Left ventricle myocardium inferior (tissue), 1 donor: ENCODE results near the gene ANGPT4. TPM values are rescaled to one million over a fixed set of nuclear protein-coding genes. Genes with fewer than 3 reads are reported as not detected.

ENCODE experiments used
- DNase-seq: peaks from one replicate; pipeline ENCODE4 v3.0.0-alpha.2; 2020
- H3K27ac ChIP-seq: fragments of 200-600 bp; replicated peaks from 2 replicates; pipeline ENCODE4 v1.8.0; 2021
- H3K27me3 ChIP-seq: fragments of 200-600 bp; 2 replicates; pipeline ENCODE4 v1.8.0; 2021; ENCODE audit warnings: low read depth
- H3K36me3 ChIP-seq: fragments of 200-600 bp; 2 replicates; pipeline ENCODE4 v1.8.0; 2021
- H3K4me1 ChIP-seq: fragments of 200-600 bp; 2 replicates; pipeline ENCODE4 v1.8.0; 2021
- H3K4me3 ChIP-seq: fragments of 200-600 bp; 2 replicates; pipeline ENCODE4 v1.8.0; 2021; ENCODE audit warnings: mild to moderate bottlenecking, moderate library complexity
- H3K9me3 ChIP-seq: fragments of 200-600 bp; replicated peaks from 2 replicates; pipeline ENCODE4 v1.8.0; 2021
- intact Hi-C: fragments of 100-400 bp; cut with micrococcal nuclease; formaldehyde crosslinking; loops from one replicate; pipeline ENCODE4 v1.11.0; 2022
- total RNA-seq: library from RNA; stranded (reverse); fragmentation: NEBNext Ultra II Directional; extraction: Animal tissue kit (Norgen Biotek cat#: 25700); gene quantifications from one replicate; pipeline ENCODE4 v1.2.1, GENCODE V29; 2021
- TF ChIP-seq, protein P1 (sequence below): fragments of 200-600 bp; IDR thresholded peaks from 2 replicates; pipeline ENCODE4 v1.8.0; 2021; ENCODE audit warnings: antibody characterized with exemption, mild to moderate bottlenecking, borderline replicate concordance
- donor health status: DM: no; HTN: yes; CAD: no; lungs with severe emphysema.

The ANGPT4 gene
- total RNA-seq, 1 donor from 2014 or later, result 0.05 TPM

DNA sequence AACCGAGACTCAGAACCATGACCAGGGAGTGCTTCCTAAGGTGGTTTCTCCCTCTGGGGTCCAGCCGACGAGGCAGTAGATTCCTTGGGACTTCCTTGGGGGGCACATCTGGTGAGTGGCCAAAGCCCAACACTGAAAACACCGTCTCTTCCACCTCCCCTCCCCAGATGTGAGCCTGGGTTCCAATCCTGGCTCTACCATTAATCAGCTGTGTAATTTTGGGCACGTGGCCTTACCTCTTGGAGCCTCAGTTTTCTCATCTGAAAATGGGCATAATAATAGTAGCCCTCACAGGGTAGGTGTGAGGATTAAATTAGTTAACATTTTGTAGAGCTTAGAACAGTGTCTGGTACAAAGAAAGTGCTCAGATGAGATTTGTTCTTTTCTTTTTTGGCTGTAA lies 77.1 kb downstream of the ANGPT4 start:
- Histone ChIP-seq H3K27ac (no peak overlapping the region), H3K9me3 (peaks cover 13% of the 10 kb centered on the region), H3K36me3 (no peaks in the 10 kb centered on the region), H3K4me3 (no peak overlapping the region), H3K27me3 (peaks cover 11% of the 10 kb centered on the region), H3K4me1 (peaks cover 45% of the 10 kb centered on the region)
- TF ChIP-seq, protein P1, sequence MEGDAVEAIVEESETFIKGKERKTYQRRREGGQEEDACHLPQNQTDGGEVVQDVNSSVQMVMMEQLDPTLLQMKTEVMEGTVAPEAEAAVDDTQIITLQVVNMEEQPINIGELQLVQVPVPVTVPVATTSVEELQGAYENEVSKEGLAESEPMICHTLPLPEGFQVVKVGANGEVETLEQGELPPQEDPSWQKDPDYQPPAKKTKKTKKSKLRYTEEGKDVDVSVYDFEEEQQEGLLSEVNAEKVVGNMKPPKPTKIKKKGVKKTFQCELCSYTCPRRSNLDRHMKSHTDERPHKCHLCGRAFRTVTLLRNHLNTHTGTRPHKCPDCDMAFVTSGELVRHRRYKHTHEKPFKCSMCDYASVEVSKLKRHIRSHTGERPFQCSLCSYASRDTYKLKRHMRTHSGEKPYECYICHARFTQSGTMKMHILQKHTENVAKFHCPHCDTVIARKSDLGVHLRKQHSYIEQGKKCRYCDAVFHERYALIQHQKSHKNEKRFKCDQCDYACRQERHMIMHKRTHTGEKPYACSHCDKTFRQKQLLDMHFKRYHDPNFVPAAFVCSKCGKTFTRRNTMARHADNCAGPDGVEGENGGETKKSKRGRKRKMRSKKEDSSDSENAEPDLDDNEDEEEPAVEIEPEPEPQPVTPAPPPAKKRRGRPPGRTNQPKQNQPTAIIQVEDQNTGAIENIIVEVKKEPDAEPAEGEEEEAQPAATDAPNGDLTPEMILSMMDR, result no peak
- intact Hi-C loops, result no loop called here
- no peak for DNase-seq

DNA sequence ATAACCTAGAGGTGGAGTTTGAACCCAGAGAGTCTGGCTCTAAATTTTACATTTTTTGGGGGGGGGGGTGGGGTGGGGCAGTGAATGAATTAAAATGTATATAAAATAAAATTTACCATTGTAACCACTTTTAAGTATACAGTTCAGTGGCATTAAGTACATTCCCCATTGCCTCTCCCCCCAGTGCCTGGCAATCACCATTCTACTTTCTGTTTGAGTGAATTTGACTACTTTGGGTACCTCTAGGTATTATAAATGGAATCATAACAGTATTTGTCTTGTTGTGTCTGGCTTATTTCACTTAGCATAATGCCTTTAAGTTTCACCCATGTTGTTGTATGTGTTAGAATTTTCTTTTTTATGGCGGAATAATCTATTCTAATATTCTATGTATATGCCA lies 79.9 kb downstream of the ANGPT4 start:
- TF ChIP-seq, protein P1, result no peak
- no peaks in the 10 kb centered on the region for H3K36me3 ChIP-seq
- H3K4me3 ChIP-seq, result no peak overlapping the region
- DNase-seq, result no peak
- intact Hi-C loops, result no loop called here
- H3K4me1 ChIP-seq, result peaks cover 40% of the 10 kb centered on the region
- H3K9me3 ChIP-seq, result peaks cover 13% of the 10 kb centered on the region
- no peak overlapping the region for H3K27ac ChIP-seq
- H3K27me3 ChIP-seq, result peaks cover 5% of the 10 kb centered on the region

DNA sequence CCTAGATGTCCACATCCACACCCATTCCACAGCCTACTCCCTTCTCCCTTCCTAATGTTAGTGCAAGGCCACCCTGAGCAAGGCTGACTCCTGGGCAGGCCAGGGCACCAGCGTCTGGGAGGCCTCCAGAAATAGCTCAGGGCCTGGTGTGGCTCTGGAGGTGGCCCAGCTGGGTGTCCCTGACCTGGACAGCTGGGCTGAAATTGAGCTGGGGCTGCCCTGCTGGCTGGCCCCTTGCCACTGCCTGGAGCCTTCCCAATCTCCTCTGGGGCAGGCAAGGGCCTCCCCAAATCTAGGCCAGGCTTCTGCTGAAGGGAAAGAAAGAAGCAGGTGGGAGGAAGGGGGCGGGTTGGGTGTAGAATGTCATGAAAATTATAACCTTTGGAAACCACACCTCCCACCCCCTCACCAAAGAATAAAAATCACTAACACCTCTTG lies 80.5 kb downstream of the ANGPT4 start:
- Histone ChIP-seq H3K27me3 (no peaks in the 10 kb centered on the region), H3K4me3 (no peak overlapping the region), H3K4me1 (peaks cover 36% of the 10 kb centered on the region), H3K9me3 (peaks cover 13% of the 10 kb centered on the region), H3K27ac (peak overlapping the region; percentile 50), H3K36me3 (no peaks in the 10 kb centered on the region)
- intact Hi-C loops, result no loop called here
- TF ChIP-seq, protein P1, result no peak
- DNase-seq, result peak; percentile 78

- DNase-seq, result no peak
- H3K4me3 ChIP-seq, result peak overlapping the region; percentile 86
- intact Hi-C loops, result no loop called here
- peaks cover 13% of the 10 kb centered on the region for H3K9me3 ChIP-seq
- no peaks in the 10 kb centered on the region for H3K27me3 ChIP-seq
- peak overlapping the region; percentile 89 for H3K27ac ChIP-seq
- no peaks in the 10 kb centered on the region for H3K36me3 ChIP-seq
- TF ChIP-seq, protein P1, result no peak
- H3K4me1 ChIP-seq, result peaks cover 36% of the 10 kb centered on the region
These were observed 81.9 kb downstream of the ANGPT4 start for GRCh38 chr20:834151-834746.

- peak within 1 kb of the TSS; percentile 86 for H3K4me3 ChIP-seq
- peak within 1 kb of the TSS; percentile 89 for H3K27ac ChIP-seq
- intact Hi-C loops, result no loop called here
- peaks cover 36% of the 10 kb centered on the region for H3K4me1 ChIP-seq
- H3K27me3 ChIP-seq, result no peaks in the 10 kb centered on the region
- H3K36me3 ChIP-seq, result no peaks in the 10 kb centered on the region
- H3K9me3 ChIP-seq, result peaks cover 11% of the 10 kb centered on the region
- TF ChIP-seq, protein P1, result no peak
- peak; percentile 98 for DNase-seq
These were observed 82.5 kb downstream of the ANGPT4 start, which contains the start of gene FAM110A for GRCh38 chr20:833450-834150. Gene FAM110A, plus strand, starts transcription at chr20:833715. Its CDS starts 11,090 bp downstream, at chr20:844805.
